Epithelial cell of esophagus (primary cell): ENCODE measurements around the gene CBFB.
"Not testable (repeated sequence)": the region's sequence is repeated elsewhere in the genome, so short reads cannot be mapped to it uniquely, and the experiment has no call there.

ENCODE experiments used
- DNase-seq: peaks from one replicate; pipeline ENCODE4 v3.0.0; 2010; ENCODE audit warnings: low read depth
- H3K4me3 ChIP-seq: 2 replicates; pipeline ENCODE4 v1.5.1; 2011; ENCODE audit warnings: mild to moderate bottlenecking, low read length, control low read depth
- CTCF ChIP-seq: IDR thresholded peaks from 2 replicates; pipeline ENCODE4 v1.5.1; 2011; ENCODE audit warnings: low read depth, mild to moderate bottlenecking, low read length, control low read depth, inconsistent platforms; ENCODE audit not compliant: insufficient read depth; ENCODE audit errors: missing control alignments

The CBFB gene

DNA sequence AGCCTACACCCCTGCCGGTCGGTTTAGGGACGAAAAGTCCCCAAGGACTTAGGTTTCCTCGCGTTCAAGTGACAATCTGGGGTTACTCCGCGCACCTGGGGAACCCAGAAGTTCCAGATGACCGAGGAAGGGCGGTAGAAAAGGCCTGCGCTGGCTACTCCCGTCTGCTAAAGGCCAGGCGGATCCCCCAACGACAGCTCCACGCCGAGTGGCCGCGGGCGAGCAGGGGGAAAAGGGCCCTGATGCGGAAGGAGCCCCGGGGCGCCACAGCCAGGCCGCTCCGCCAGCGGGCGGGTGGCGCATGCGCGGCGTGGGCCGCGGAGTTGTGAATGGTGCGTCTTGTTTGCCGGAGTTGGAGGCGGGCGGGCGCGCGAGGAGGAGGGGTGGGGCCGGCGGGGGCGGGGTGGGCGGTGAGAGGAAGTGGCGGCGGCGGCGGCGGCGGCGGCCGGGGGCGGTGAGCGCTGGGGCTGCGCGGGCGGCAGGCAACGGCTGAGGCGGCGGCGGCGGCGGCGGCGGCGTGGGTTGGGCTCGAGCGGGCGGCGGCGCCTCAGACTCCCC, at the start of gene CBFB:
Gene CBFB, plus strand, starts transcription at position 454 of the 558 bp plus-strand sequence. CDS start 259 bp downstream, outside the sequence.
- no peak for TF ChIP-seq CTCF
- peak within 1 kb of the TSS; percentile 70 for H3K4me3 ChIP-seq
- DNase-seq: peak; percentile 91

DNA sequence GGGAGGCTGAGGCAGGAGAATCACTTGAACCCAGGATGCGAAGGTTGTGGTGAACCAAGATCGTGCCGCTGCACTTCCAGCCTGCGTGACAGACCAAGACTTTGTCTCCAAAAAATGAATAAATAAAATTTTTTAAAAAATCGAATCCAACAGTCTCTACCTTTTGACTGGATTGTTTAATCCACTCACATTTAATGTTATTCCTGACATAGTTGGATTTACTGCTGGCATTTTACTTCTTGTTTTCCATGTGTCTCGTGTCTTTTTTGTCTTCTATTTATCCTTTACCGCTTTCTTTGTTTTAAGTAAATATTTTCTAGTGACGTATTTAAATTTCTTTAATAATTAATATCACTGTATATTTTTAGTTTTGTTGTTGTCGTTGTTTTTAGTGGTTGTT, 45.9 kb upstream of the CBFB start:
- no peak for TF ChIP-seq CTCF
- no peak for DNase-seq
- H3K4me3 ChIP-seq: no peak overlapping the region

GRCh38 chr16:66984892-66985311, 44.0 kb upstream of the CBFB start:
- no peak for TF ChIP-seq CTCF
- DNase-seq: no peak
- no peak overlapping the region for H3K4me3 ChIP-seq

DNA sequence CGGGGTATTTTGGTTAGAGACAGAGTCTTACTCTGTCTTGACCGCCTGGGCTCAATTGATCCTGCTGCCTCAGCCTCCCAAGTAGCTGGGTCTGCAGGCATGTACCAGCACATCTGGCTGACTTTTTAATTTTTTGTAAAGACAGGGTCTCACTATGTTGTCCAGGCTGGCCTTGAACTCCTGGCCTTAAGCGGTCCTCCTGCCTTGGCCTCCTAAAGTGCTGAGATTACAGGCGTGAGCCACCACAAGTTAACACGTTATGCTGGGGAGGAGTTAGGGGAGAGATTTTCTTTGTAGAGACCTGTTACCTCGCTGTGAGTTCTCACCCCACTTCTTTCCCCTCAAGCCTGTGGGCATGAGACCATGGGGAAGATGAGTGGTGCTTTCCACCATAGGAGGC, 42.4 kb upstream of the CBFB start:
- TF ChIP-seq CTCF: no peak
- DNase-seq: no peak
- H3K4me3 ChIP-seq: no peak overlapping the region

- no peak within 1 kb of the TSS for H3K4me3 ChIP-seq
- TF ChIP-seq CTCF: no peak
- DNase-seq: peak; percentile 84
Measured at GRCh38 chr16:66988197-66988788, 40.7 kb upstream of the CBFB start, which contains the start of gene CES4A. Gene CES4A, plus strand, starts transcription at chr16:66988589. Its CDS starts 184 bp downstream, at chr16:66988773.

- TF ChIP-seq CTCF: no peak
- H3K4me3 ChIP-seq: no peak overlapping the region
- DNase-seq: no peak
Measured at GRCh38 chr16:66991545-66992077, 37.3 kb upstream of the CBFB start.

- not testable (repeated sequence) for H3K4me3 ChIP-seq, DNase-seq
Measured at GRCh38 chr16:66993558-66993957, 35.4 kb upstream of the CBFB start.
